CD14-positive monocyte (primary cell): ENCODE results near the gene DPF3. TPM values are rescaled to one million over a fixed set of nuclear protein-coding genes. Genes with fewer than 3 reads are reported as not detected.

Source experiments
- DNase-seq, 3 donors: peaks; one replicate each; pipeline ENCODE4 v3.0.0-alpha.2; 2011 to 2022
- H2AFZ ChIP-seq: 2 replicates; pipeline ENCODE4 v1.6.0; 2012; ENCODE audit warnings: mild to moderate bottlenecking, low read depth, low read length, inconsistent platforms; ENCODE audit not compliant: insufficient read depth, poor library complexity, severe bottlenecking
- H3K27ac ChIP-seq, 2 donors: 1 replicate in 1 of 2; 2 replicates in 1 of 2; pipeline ENCODE4 v1.5.1; 2012 to 2013; ENCODE audit warnings: low read length in 2 of 2, control low read depth in 1 of 2, inconsistent platforms in 1 of 2, low read depth in 1 of 2, mild to moderate bottlenecking in 1 of 2
- H3K27me3 ChIP-seq, 2 donors: one replicate each; pipeline versions ENCODE4 v1.6.0 to v1.6.1; 2011 to 2013; ENCODE audit warnings: low read length in 2 of 2; ENCODE audit not compliant: control insufficient read depth in 2 of 2, insufficient read depth in 2 of 2
- H3K36me3 ChIP-seq, 2 donors: replicated peaks in 1 of 2; 1 replicate in 1 of 2; 2 replicates in 1 of 2; pipeline versions ENCODE4 v1.5.1 to v1.6.1; 2012 to 2013; ENCODE audit warnings: low read length in 2 of 2, control low read depth in 1 of 2, inconsistent platforms in 1 of 2, mild to moderate bottlenecking in 1 of 2; ENCODE audit not compliant: insufficient read depth in 2 of 2, control insufficient read depth in 1 of 2
- H3K4me1 ChIP-seq, 2 donors: 1 replicate in 1 of 2; 2 replicates in 1 of 2; pipeline versions ENCODE4 v1.5.1 to v1.6.1; 2012 to 2013; ENCODE audit warnings: low read length in 2 of 2, control low read depth in 1 of 2, inconsistent platforms in 1 of 2, mild to moderate bottlenecking in 1 of 2, moderate library complexity in 1 of 2; ENCODE audit not compliant: insufficient read depth in 2 of 2, control insufficient read depth in 1 of 2
- H3K4me2 ChIP-seq: replicated peaks from 2 replicates; pipeline ENCODE3; 2012; ENCODE audit warnings: low read length, moderate library complexity, mild to moderate bottlenecking; ENCODE audit not compliant: poor library complexity, severe bottlenecking; ENCODE audit errors: extremely low read depth
- H3K4me3 ChIP-seq, 3 experiments: fragments of 200-600 bp in 1 of 3; sonication (generic) in 1 of 3; replicated peaks in 1 of 3; 1 replicate in 2 of 3; 2 replicates in 1 of 3; pipeline ENCODE4 v1.5.1; 2011 to 2013; ENCODE audit warnings: low read length in 3 of 3, mild to moderate bottlenecking in 3 of 3, control low read depth in 2 of 3, low read depth in 2 of 3, inconsistent platforms in 1 of 3, moderate library complexity in 1 of 3
- H3K79me2 ChIP-seq: 2 replicates; pipeline ENCODE4 v1.6.0; 2012; ENCODE audit warnings: mild to moderate bottlenecking, control low read depth, inconsistent platforms, low read length, moderate library complexity; ENCODE audit not compliant: insufficient read depth
- H3K9ac ChIP-seq: 2 replicates; pipeline ENCODE4 v1.6.0; 2017; ENCODE audit warnings: low read length, mild to moderate bottlenecking; ENCODE audit not compliant: insufficient read depth, poor library complexity, severe bottlenecking
- H3K9me3 ChIP-seq, 2 donors: replicated peaks in 1 of 2; 1 replicate in 1 of 2; 2 replicates in 1 of 2; pipeline versions ENCODE4 v1.5.1 to v1.6.1; 2012 to 2013; ENCODE audit warnings: low read length in 2 of 2, control low read depth in 1 of 2; ENCODE audit not compliant: control insufficient read depth in 1 of 2, insufficient read depth in 1 of 2
- H4K20me1 ChIP-seq: 2 replicates; pipeline ENCODE4 v1.6.0; 2012; ENCODE audit warnings: mild to moderate bottlenecking, low read length, control low read depth, moderate library complexity; ENCODE audit not compliant: insufficient read depth
- H3K27ac Mint-ChIP-seq, 7 donors: one replicate each; pipeline ENCODE4 v1.8.0; 2020; ENCODE audit warnings: mild to moderate bottlenecking in 7 of 7, mixed read lengths in 7 of 7, moderate library complexity in 6 of 7, inconsistent platforms in 2 of 7
- H3K27me3 Mint-ChIP-seq, 3 donors: one replicate each; pipeline ENCODE4 v1.8.0; 2021 to 2022; ENCODE audit warnings: low read depth in 3 of 3, mild to moderate bottlenecking in 3 of 3, mixed read lengths in 3 of 3, moderate library complexity in 3 of 3, inconsistent platforms in 1 of 3
- H3K36me3 Mint-ChIP-seq, 2 donors: one replicate each; pipeline ENCODE4 v1.8.0; 2020; ENCODE audit warnings: mixed read lengths in 2 of 2, inconsistent platforms in 1 of 2, mild to moderate bottlenecking in 1 of 2
- H3K4me1 Mint-ChIP-seq: one replicate; pipeline ENCODE4 v1.8.0; 2020; ENCODE audit warnings: mild to moderate bottlenecking, mixed read lengths
- H3K4me3 Mint-ChIP-seq, 2 donors: one replicate each; pipeline ENCODE4 v1.8.0; 2020; ENCODE audit warnings: mild to moderate bottlenecking in 2 of 2, mixed read lengths in 2 of 2, moderate library complexity in 1 of 2
- H3K9me3 Mint-ChIP-seq, 7 donors: one replicate each; pipeline ENCODE4 v1.8.0; 2020 to 2022; ENCODE audit warnings: mixed read lengths in 7 of 7, mild to moderate bottlenecking in 6 of 7, moderate library complexity in 6 of 7, inconsistent platforms in 2 of 7
- WGBS: methylation state at CpG from one replicate; pipeline ENCODE4 v1.1.5; 2013; ENCODE audit warnings: missing lambda C conversion rate; ENCODE audit not compliant: insufficient coverage; 5-methylcytosine and 5-hydroxymethylcytosine counted together
- intact Hi-C, 2 donors: fragments of 100-400 bp; cut with micrococcal nuclease; formaldehyde crosslinking; loops; one replicate each; pipeline versions ENCODE4 v1.15.0 to v1.15.1; 2023
- polyA plus RNA-seq, 3 donors: library from polyadenylated mRNA; depleted of rRNA in 1 of 3; unstranded in 2 of 3; stranded (reverse) in 1 of 3; fragments of 300-500 nt in 2 of 3; fragments of >200 nt in 1 of 3; fragmentation: Illumina TruSeq in 2 of 3; gene quantifications; 1 replicate in 2 of 3; 2 replicates in 1 of 3; pipeline ENCODE4 v1.2.3, GENCODE V29; 2012 to 2021
- TF ChIP-seq, protein P1 (sequence below): fragments of 200-600 bp; IDR thresholded peaks from one replicate; pipeline ENCODE4 v1.8.0; 2022; ENCODE audit warnings: antibody characterized with exemption, mild to moderate bottlenecking

The DPF3 gene
- polyA plus RNA-seq, 3 donors = 0.33 to 0.39 TPM; not detected in 1

- Histone ChIP-seq H3K9me3 (no peaks in the 10 kb centered on the region), H3K79me2 (no peaks in the 10 kb centered on the region), H3K27ac (no peak overlapping the region), H4K20me1 (no peaks in the 10 kb centered on the region), H3K9ac (no peak overlapping the region), H3K27me3 (no peaks in the 10 kb centered on the region), H3K4me3 (no peak overlapping the region), H3K4me1 (peaks cover 6 to 8% of the 10 kb centered on the region in 2 donors), H2AFZ (no peak overlapping the region), H3K4me2 (no peak overlapping the region), H3K36me3 (peaks cover 24 to 26% of the 10 kb centered on the region in 2 donors)
- intact Hi-C loops = no loop called here
- H3K27ac Mint-ChIP-seq = no peak overlapping the region
- no peak for DNase-seq
- peaks cover 0 to 2% (median 0%) of the 10 kb centered on the region in 7 donors for H3K9me3 Mint-ChIP-seq
- peaks cover 7% of the 10 kb centered on the region for H3K4me1 Mint-ChIP-seq
- H3K4me3 Mint-ChIP-seq = no peak overlapping the region
- H3K27me3 Mint-ChIP-seq = no peaks in the 10 kb centered on the region
- peaks cover 33 to 38% of the 10 kb centered on the region in 2 donors for H3K36me3 Mint-ChIP-seq
- 90% methylated on average over 2 of the region's 12 CpGs for WGBS
- TF ChIP-seq, protein P1, sequence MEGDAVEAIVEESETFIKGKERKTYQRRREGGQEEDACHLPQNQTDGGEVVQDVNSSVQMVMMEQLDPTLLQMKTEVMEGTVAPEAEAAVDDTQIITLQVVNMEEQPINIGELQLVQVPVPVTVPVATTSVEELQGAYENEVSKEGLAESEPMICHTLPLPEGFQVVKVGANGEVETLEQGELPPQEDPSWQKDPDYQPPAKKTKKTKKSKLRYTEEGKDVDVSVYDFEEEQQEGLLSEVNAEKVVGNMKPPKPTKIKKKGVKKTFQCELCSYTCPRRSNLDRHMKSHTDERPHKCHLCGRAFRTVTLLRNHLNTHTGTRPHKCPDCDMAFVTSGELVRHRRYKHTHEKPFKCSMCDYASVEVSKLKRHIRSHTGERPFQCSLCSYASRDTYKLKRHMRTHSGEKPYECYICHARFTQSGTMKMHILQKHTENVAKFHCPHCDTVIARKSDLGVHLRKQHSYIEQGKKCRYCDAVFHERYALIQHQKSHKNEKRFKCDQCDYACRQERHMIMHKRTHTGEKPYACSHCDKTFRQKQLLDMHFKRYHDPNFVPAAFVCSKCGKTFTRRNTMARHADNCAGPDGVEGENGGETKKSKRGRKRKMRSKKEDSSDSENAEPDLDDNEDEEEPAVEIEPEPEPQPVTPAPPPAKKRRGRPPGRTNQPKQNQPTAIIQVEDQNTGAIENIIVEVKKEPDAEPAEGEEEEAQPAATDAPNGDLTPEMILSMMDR = no peak
These were observed 47.5 kb upstream of the DPF3 start for GRCh38 chr14:72941286-72941985.

GRCh38 chr14:72939630-72940029 lies 45.7 kb upstream of the DPF3 start:
- Histone ChIP-seq H3K4me3 (no peak overlapping the region), H3K27ac (no peak overlapping the region), H3K36me3 (peaks cover 24 to 26% of the 10 kb centered on the region in 2 donors), H2AFZ (no peak overlapping the region), H3K27me3 (no peaks in the 10 kb centered on the region), H3K4me2 (no peak overlapping the region), H3K9ac (no peak overlapping the region), H3K79me2 (no peaks in the 10 kb centered on the region), H4K20me1 (no peaks in the 10 kb centered on the region), H3K9me3 (no peaks in the 10 kb centered on the region), H3K4me1 (no peaks in the 10 kb centered on the region)
- Mint-ChIP-seq H3K27ac (no peak overlapping the region), H3K27me3 (no peaks in the 10 kb centered on the region), H3K4me1 (no peaks in the 10 kb centered on the region), H3K36me3 (peaks cover 33 to 38% of the 10 kb centered on the region in 2 donors), H3K4me3 (no peak overlapping the region), H3K9me3 (peaks cover 0 to 2% (median 0%) of the 10 kb centered on the region in 7 donors)
- TF ChIP-seq, protein P1 = no peak
- DNase-seq = no peak
- intact Hi-C loops = no loop called here
- WGBS = 92% methylated on average over 13 of the region's 13 CpGs
